ENCODE data around the gene C2orf49.
"Not testable (repeated sequence)": the region's sequence is repeated elsewhere in the genome, so short reads cannot be mapped to it uniquely, and the experiment has no call there.

The C2orf49 gene

DNA sequence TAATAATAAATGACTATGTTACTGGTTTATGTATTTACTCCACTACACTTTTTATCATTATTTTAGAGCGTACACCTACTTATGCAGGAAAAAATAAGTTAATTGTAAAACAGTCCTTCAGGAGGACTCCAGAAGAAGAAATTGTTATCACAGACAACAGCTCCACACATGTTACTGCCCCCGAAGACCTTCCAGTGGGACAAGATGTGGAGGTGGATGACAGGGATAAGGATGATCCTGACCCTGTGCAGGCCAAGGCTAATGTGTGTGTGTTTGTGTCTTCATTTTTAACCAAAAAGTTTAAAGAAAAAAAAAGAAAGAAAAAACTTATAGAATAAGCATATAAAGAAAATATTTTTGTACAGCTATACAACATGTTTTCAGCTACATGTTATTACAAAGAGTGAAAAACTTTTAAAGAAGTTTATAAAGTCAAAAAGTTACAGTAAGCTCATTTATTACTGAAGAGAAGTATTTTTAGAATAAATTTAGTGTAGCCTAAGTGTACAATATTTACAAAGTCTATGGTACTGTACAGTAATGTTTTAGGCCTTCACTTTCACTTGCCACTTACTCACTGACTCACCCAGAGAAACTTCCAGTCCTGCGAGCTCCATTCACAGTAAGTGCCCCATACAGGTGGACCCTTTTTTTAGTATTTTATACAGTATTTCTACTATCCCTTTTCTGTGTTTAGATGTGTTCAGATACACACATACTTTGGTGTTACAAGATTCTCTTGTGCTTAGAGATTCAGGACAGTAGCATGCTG is 15.3 kb upstream of the C2orf49 start:
- no peak for DNase-seq (ENCODE audit: low read depth)

DNA sequence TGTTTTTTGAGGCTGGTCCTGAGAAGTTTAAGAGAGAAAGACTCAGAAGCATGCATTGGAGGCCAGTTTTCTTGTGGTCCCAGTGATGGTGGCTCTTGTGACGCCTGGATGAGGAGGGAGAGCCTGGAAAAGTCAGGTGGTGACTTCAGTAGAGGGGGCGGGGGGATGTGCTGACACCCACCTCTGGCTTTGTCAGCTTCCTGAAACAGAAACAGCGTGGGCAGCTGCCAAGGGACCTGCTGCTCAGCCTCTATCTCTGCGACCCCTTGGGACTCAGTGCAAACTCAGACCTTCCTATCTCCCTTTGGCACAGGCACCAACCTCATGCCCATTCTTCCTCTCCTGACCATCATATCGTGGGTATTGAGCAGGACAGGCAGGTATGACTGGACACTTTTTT is 14.2 kb upstream of the C2orf49 start:
- no peak for DNase-seq (ENCODE audit: low read depth)

DNA sequence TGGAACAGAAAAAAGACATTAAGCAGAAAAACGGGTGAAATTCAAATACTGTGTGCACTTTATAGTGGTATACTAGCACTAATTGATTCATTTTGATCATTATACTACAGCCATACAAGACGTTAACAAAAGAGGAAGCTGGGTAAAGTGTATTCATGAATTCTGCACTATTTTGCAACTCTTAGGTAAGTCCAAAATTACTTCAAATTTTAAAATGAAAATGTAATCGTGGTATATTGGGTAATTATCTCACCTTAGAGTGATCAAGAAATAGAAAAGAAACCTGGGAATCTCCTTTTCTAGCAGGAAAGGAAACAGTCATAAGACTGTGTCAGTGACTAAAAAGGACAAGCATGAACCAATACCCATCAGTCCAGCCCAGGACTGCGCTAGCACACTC is 13.2 kb upstream of the C2orf49 start:
- no peak for DNase-seq (ENCODE audit: low read depth)

GRCh38 chr2:105324732-105325131 is 12.6 kb upstream of the C2orf49 start:
- DNase-seq (ENCODE audit: low read depth), result peak; percentile 68

DNA sequence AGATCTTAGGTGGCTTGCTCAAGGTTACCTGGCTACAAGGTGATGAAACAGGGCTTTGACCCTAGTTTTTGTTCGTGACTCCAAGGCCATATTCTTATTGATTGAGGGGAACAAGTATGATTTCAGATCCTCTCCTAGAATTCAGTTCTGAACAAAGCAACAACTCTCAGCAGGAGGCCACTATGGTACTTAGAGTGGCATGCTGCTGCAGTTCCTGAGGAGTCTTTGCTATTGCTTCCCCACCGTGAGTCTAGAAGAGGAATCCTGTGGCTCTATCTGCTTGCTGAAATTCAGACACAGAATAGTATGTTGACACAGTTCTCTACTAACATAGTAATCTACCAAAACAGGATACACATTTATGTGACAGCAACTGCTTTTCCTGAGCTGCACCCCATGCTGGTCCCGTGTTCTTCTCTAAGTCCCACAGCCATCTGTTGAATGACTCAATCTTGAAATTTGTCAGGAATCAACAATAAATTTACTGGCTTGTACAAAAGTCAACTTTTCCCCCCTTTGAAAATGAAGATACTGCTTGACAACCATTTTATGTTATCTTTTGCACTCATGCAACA is 11.9 kb upstream of the C2orf49 start:
- peak; percentile 68 for DNase-seq (ENCODE audit: low read depth)

DNA sequence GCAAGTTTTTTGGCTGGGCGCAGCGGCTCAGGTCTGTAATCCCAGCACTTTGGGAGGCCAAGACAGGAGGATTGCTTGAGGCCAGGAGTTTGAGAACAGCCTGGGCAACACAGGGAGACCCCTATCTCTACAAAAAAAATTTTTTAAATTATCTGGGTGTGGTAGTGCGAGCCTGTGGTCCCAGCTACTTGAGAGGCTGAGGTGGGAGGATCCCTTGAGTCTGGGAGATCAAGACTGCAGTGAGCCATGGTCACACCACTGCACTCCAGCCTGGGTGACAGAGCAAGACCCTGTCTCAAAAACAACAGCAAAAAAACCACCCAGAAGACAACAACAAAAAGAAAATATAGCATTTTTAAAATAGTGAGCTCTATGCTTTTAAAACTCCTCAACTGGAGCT is 10.1 kb upstream of the C2orf49 start:
- DNase-seq (ENCODE audit: low read depth), result not testable (repeated sequence)

DNA sequence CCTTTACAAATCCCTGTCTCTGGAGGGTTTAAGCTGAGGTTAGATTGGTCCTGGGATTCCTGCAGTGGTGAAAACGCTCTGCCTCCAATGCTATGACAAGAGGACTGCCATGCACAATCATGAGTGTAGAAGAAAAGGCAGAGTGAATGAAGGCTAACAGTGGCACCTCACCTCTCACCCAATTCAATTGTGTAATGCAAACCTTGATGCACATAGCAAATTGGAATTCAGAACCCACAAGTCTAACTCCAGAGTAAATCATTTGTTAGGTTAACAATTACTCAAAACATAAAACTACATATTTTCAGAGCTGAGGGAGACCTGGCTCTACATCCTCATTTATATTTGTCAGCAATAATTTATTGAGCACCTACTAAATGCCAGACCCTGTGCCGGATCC is 9.7 kb upstream of the C2orf49 start:
- no peak for DNase-seq (ENCODE audit: low read depth)

GRCh38 chr2:105328281-105329196 is 8.8 kb upstream of the C2orf49 start:
- no peak for DNase-seq (ENCODE audit: low read depth)

DNA sequence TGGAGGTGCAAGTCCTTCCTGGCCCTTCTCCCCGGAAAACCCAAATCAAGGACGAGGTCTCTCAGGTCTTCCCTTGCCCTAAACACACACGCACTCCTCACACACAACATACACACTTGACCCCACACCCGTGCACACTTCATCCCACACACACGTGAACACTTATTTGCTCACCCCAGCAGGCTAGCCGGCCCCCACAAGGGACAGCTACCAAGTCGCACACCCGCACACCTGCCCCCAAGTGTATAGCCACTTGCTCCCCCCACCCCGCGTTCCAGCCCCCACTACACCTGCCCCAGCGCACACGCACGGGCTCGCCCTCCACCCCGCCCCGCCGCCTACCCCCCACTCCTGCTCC is 8.2 kb upstream of the C2orf49 start:
- no peak for DNase-seq (ENCODE audit: low read depth)

- DNase-seq (ENCODE audit: low read depth), result no peak
Observed at GRCh38 chr2:105329561-105330495, 7.5 kb upstream of the C2orf49 start, which contains the start of gene TGFBRAP1. Gene TGFBRAP1 (minus strand): TSS chr2:105329735. CDS start chr2:105308301, 21,434 bp downstream.

GRCh38 chr2:105330681-105331375 is 6.5 kb upstream of the C2orf49 start:
- no peak for DNase-seq (ENCODE audit: low read depth)

DNA sequence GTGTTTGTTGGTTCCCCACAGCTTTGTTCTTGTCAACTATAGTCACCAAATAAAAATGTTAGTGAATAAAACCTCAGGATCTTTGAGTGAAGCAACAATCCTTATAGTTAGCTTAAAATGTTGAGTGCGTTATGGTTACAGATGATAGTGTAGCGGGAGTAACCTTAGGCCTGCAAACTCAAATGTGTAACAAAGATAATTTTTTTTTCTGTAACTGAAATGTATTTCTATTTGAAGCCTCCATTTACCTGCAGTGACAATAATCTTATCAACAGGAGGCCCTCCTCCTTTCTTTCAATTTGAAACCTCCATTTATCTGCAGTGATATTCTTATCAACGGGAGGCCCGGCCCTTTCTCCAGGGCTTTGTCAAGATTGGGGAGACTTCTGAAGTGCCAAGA is 3.1 kb upstream of the C2orf49 start:
- DNase-seq (ENCODE audit: low read depth), result no peak

- no peak for DNase-seq (ENCODE audit: low read depth)
Observed at GRCh38 chr2:105335469-105335868, 1.9 kb upstream of the C2orf49 start.

DNA sequence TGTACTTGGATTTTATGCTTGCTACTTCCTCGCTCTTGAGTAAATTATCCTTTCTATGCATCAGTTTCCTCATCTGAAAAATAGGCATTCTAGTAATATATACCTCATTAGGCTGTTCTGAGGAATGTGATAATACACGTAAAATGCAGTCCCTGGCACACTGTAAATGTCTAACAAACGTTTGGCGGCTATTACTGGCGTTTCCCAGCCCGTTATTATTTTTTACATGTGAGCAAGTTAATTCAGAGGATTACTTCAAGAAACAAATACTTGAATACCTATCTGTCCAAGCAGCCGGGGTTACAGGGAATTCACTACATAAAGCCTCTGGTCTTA is 586 bp upstream of the C2orf49 start:
- no peak for DNase-seq (ENCODE audit: low read depth)

DNA sequence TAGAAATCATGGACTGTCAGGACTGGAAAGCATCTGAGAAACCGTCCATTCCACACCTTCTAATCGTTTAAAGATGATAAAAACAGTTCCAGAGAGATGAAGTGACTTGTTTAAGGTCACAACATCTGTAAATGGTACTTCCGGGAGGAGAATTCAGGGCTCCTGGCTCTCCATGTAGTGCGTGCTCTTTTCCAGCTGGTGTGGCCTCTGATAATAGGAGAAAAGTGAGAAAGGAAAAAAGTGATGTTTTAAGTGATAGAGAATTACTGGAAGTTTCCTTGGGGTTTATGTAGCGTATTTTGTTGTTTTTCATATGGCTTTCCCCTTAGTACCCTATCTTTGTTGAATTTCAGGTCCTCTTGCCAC is 663 bp downstream of the C2orf49 start:
- DNase-seq (ENCODE audit: low read depth), result no peak

DNA sequence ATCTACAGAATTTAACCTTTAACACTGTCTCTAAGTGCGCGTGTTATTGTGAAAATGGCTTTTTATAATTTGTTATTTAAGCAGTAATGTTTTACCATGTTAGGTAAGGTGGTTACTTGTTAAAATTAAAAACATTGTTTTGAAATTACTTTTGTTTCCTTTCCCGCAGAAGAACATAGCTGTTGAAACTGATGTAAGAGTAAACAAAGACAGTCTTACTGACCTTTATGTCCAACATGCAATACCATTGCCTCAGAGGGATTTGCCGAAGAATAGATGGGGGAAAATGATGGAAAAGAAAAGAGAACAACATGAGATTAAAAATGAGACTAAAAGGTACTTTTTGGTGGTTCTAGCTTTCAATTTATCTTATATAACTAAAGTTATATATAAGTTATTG is 2.1 kb downstream of the C2orf49 start:
- DNase-seq (ENCODE audit: low read depth), result no peak

DNA sequence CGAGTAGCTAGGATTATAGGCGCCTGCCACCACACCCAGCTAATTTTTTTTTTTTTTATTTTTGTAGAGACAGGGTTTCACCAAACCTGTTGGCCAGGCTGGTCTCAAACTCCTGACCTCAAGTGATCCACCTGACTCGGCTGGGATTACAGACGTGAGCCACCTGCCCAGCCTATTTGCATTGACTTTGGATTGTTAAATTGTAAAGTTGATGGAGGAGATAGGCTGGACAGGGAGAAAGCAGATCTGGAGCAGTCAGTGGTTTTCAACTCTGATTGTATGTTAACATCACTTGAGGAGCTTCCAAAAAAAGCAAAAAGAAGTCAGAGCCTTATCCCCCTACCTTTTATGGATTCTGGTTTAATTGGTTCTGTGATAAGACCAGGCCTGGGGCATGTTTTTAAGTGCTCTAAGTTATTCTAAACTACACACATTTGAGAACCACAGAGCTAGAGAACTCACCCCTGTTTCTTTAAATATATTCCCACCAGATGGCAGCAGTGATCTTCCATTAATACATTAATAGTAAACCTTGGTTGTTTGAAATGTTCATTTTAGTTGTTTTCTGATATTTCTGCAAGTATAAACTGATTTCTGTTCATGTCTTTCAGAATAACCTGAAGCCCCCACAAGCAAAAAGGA is 7.5 kb downstream of the C2orf49 start:
- no peak for DNase-seq (ENCODE audit: low read depth)

- no peak for DNase-seq (ENCODE audit: low read depth)
Observed at GRCh38 chr2:105357122-105357521, 19.8 kb downstream of the C2orf49 start.

GRCh38 chr2:105358593-105358992 is 21.3 kb downstream of the C2orf49 start:
- no peak for DNase-seq (ENCODE audit: low read depth)

GRCh38 chr2:105361102-105361889 is 24.0 kb downstream of the C2orf49 start:
- DNase-seq (ENCODE audit: low read depth), result no peak

Data from HS-27A (cell line).